ENCODE measurements around the gene TPM1.
"Not testable (repeated sequence)": the region's sequence is repeated elsewhere in the genome, so short reads cannot be mapped to it uniquely, and the experiment has no call there.

Gene TPM1

GRCh38 chr15:63075984-63076713 is 33.6 kb downstream of the TPM1 start:
- no peak for DNase-seq

DNA sequence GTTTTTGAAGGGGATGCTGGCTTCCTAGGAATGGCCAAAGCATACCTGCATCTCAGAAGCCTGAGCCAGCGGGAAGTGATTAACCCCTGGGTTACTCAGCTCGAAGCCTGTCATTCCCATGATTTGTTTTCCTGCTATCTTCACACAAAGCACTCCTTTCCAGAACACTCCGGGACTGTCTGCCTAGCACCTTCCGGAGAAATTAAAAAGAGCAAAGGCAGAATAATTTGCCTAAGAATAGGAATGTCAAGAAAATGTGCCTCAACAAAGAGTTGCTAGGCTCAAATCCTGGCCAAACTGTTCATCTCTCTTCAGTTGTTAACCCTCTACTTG is 34.1 kb downstream of the TPM1 start:
- DNase-seq = no peak

DNA sequence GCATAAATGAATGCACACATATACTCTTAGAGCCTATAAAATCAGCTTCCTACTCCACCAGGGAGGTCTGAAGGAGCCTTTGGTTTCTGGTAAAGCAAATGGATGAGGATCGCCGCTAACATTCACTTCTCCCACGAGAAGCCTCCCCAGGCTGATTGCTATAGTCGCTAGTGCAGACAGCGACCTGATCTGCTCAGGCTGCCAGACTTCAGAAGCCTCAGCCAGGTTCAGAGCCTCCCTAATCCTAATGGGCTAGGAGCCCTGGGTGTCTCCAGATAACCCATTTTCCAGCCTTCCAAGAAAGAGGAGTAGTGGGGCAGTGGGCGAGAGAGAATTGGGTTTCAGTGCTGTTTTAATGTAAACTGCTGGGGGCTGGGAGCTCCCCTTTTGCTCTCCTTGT is 35.4 kb downstream of the TPM1 start:
- no peak for DNase-seq

GRCh38 chr15:63079947-63080626 is 37.5 kb downstream of the TPM1 start:
- DNase-seq = no peak

DNA sequence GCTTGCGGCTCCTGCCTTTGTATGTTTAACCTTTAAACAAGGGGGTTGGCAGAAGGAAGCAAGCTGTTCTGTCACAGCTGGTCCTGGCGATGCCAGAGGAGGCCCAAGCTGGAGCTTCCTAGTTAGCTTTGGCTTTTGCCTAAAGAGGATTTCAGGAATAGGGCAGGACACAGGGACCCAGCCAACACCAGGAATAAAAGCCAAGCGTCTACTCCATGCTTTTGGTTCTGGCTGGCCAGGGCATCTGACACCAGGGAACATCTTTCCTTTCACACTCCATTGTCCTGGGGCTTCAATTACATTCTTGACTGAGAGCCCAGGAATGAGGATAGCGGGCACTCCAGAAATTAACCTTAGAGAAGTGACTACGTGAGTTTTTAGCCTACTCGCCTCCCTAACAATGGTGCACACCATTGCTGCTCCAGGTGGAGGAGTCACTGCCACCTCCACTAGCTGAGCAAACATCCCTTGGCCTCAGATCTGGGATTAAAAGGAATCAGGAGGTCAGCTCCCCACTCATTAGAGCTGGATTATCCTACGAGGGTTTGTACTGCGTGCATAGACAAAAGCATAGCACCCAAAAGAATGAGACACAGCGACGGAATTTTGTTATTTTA is 38.2 kb downstream of the TPM1 start:
- no peak for DNase-seq

DNA sequence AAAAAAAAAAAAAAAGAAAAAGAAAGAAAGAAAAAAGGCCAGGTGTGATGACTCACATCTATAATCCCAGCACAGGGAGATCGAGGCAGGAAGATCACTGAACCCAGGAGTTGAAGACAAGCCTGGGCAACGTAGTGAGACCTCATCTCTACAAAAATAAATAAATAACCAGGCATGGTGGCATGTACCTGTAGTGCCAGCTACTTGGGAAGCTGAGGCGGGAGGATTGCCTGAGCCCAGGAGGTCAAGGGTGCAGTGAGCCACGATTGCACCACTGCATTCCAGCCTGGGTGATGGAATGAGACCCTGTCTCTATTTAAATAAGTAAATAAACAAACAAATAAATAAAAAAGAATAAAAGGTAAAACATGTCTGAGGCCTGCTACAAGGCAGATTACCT is 39.8 kb downstream of the TPM1 start:
- DNase-seq = no peak

DNA sequence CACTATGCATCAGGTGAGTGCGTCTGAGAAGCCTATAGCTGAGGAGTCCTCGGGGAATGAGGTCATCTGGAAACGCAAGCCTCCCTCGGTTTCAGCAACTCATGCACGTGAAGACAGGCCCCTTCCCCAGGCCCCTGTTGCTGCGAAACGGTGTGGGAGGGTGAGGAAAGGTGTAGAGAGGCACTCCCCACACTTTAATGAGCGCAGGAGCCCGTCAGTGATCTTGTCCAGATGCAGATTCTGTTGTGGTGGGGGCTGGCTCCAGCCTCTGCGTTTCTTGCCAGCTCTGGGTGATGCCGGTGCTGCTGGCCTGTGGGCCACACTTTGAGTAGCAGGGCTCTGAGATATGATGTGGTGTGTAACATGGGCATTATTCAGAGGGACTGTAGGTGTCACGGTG is 40.5 kb downstream of the TPM1 start:
- DNase-seq = no peak

GRCh38 chr15:63083541-63083940 is 41.0 kb downstream of the TPM1 start:
- no peak for DNase-seq

GRCh38 chr15:63084806-63085205 is 42.3 kb downstream of the TPM1 start:
- no peak for DNase-seq

GRCh38 chr15:63085289-63085688 is 42.7 kb downstream of the TPM1 start:
- DNase-seq = no peak

DNA sequence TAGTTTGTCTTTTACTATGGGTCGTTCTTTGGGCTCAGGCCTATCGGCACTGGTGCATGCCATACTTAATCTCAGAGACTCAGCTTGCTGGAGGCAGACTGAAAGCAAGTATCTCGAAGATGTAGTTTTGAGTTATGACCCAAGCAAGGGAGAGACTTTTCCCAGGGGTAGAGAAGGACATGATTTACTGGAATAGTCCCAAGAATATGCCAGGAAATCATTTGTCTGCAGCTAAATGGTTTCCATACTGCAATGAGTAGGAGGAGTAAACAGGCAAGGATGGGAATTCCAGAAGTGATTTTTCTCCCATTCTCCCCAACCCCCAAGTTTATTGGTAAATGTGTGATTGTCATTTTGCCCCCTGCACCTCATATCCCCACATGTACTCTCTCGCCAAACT is 43.7 kb downstream of the TPM1 start:
- no peak for DNase-seq

DNA sequence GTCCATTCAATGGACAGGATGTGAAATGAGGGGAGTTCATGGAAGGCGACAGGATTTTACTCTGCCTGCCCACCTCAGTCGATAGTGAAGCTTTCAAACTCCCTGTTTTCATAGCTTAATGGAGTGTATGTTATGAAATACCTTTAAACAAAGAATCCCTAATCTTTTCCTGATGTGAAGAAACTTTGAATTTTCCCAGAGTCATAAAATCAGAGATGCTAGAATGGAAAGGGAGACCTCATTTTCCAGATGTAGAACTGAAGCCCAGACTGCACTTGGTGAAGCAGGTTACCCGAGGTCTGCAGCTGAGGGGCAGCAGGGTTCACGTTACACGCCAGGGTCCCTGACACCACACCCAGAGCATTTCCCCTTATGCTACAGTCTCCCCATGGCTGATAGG is 44.4 kb downstream of the TPM1 start:
- no peak for DNase-seq

GRCh38 chr15:63088533-63089245 is 46.1 kb downstream of the TPM1 start:
- no peak for DNase-seq

DNA sequence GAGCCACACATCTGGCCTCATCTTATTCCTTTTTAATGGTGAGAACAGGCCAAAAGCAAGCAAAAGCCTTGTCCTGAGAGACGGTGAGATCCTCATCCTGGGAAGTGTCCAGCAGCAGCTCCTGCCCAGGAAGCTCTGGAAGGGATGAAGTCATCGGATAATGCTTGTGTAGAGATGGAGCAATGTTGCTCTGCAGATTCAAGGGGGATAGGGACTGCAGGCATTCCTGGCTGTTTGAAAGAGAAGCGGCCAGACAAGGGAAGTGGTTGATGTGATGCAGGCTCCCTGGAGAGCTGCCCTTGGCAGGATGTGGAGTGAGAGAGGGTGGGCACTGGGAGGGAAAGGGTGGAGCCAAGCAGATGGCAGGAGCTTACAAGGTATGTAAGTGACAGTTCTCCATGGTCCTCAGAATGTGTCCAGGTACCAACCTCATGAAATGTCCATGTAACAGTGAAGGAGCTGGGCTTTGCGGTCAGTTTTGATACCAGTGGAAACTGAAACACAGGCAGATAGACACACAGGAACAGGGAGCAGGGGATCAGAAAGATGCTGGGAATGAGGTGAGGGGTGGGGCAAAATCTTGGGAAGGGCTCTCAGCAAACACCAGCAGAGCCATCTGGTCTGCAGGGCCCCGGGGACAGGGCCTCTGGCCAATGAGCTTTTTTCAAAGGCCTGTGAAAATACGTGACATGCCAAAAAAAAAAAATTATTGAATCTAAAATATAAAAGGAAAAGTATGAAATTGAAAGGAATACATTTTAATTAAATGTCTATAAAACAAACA is 46.9 kb downstream of the TPM1 start:
- no peak for DNase-seq

- peak; percentile 12 for DNase-seq
Measured at GRCh38 chr15:63090472-63090871, 47.9 kb downstream of the TPM1 start.

GRCh38 chr15:63090887-63091286 is 48.3 kb downstream of the TPM1 start:
- no peak for DNase-seq

DNA sequence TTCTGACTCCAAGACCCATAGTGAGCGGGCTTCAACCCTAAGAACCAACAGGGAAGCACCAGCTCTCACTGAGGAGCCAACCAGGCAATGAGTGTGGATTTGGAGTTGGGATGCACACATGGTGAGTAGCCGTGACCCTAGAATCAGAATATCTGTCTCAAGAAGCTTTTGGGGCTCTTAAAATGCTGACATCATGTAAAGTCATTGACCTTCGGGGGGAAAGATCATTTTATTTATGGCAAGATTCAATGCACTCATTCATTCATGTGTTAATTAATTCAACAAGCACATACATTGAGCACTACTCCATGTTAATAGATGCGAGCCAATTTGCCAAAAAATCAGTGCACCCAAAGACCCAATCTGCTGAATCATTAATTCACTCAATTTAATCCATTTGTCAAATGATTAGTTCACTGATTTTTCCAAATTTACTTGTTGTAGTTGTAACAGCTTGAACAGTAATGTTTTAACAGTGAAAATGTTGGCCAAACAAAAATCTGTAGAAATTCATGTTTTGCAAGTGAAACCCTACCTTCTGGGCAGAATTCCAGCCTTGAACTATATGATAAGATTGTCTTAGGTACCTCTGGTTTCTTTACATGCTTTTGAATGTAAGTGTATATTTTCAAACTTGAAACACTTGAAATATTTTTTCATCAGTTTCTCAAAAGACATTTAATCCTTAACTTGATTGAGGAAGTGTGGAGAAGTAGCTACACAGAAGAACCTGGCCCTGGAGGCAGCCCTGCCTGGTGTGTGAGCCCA is 49.3 kb downstream of the TPM1 start:
- DNase-seq = no peak

- DNase-seq = peak; percentile 54
Measured at GRCh38 chr15:63093486-63094205, 51.1 kb downstream of the TPM1 start.

- DNase-seq = no peak
Measured at GRCh38 chr15:63094495-63094931, 52.0 kb downstream of the TPM1 start.

GRCh38 chr15:63096178-63096577 is 53.6 kb downstream of the TPM1 start:
- DNase-seq = no peak

- DNase-seq = not testable (repeated sequence)
Measured at GRCh38 chr15:63098901-63099300, 56.4 kb downstream of the TPM1 start.
